GM12878 (cell line): ENCODE data around the gene ADK. TPM values are rescaled to one million over a fixed set of nuclear protein-coding genes. Genes with fewer than 3 reads are reported as not detected.
A peak's percentile ranks its signal among the peaks of the same experiment; 100 is the strongest.

ENCODE experiments used
- BACH1 ChIP-seq: fragments of 450-650 bp; IDR thresholded peaks from 2 replicates; pipeline ENCODE4 v1.6.1; 2017; ENCODE audit warnings: mild to moderate bottlenecking, borderline replicate concordance
- BMI1 ChIP-seq: fragments of 450-650 bp; IDR thresholded peaks from 2 replicates; pipeline ENCODE4 v1.6.1; 2016; ENCODE audit warnings: mild to moderate bottlenecking, moderate library complexity, borderline replicate concordance
- CBX3 ChIP-seq: fragments of 200-600 bp; sonication (generic); IDR thresholded peaks from 2 replicates; pipeline ENCODE4 v1.6.1; 2016; ENCODE audit warnings: low read depth, borderline replicate concordance
- CEBPB ChIP-seq, 2 experiments: fragments of 150-350 bp in 1 of 2; IDR thresholded peaks; 2 replicates each; pipeline ENCODE4 v1.6.1; 2012 to 2014; ENCODE audit warnings: low read depth in 2 of 2, low read length in 2 of 2, borderline replicate concordance in 1 of 2, inconsistent platforms in 1 of 2
- CUX1 ChIP-seq: IDR thresholded peaks from 2 replicates; pipeline ENCODE4 v1.6.1; 2012; ENCODE audit warnings: improper control_type of control experiment, low read depth, low read length; ENCODE audit not compliant: insufficient replicate concordance
- DPF2 ChIP-seq: fragments of 450-650 bp; IDR thresholded peaks from 2 replicates; pipeline ENCODE4 v1.6.1; 2017; ENCODE audit warnings: mild to moderate bottlenecking
- EGR1 ChIP-seq, 2 experiments: IDR thresholded peaks; 1 replicate in 1 of 2; 2 replicates in 1 of 2; pipeline ENCODE4 v1.6.1; 2011 to 2012; ENCODE audit warnings: low read depth in 2 of 2, low read length in 2 of 2, borderline replicate concordance in 1 of 2, mild to moderate bottlenecking in 1 of 2, moderate library complexity in 1 of 2
- EZH2 ChIP-seq: IDR thresholded peaks from 2 replicates; pipeline ENCODE4 v1.6.1; 2012; ENCODE audit warnings: low read depth, mild to moderate bottlenecking, control low read depth, inconsistent platforms, low read length, borderline replicate concordance; ENCODE audit not compliant: control insufficient read depth
- FOXK2 ChIP-seq: fragments of 450-650 bp; IDR thresholded peaks from 2 replicates; pipeline ENCODE4 v1.6.1; 2017; ENCODE audit warnings: mild to moderate bottlenecking, moderate library complexity
- FOXM1 ChIP-seq: IDR thresholded peaks from 2 replicates; pipeline ENCODE4 v1.6.1; 2012; ENCODE audit warnings: low read depth, mild to moderate bottlenecking, inconsistent platforms, low read length, moderate library complexity
- GATAD2B ChIP-seq: fragments of 450-650 bp; conservative IDR thresholded peaks from 2 replicates; pipeline ENCODE4 v1.6.1; 2017; ENCODE audit warnings: low read depth, mild to moderate bottlenecking, moderate library complexity
- NFIC ChIP-seq: IDR thresholded peaks from 2 replicates; pipeline ENCODE4 v1.6.1; 2012; ENCODE audit warnings: low read depth, mild to moderate bottlenecking, inconsistent platforms, low read length, moderate library complexity
- PBX3 ChIP-seq: IDR thresholded peaks from 2 replicates; pipeline ENCODE4 v1.6.1; 2011; ENCODE audit warnings: mild to moderate bottlenecking, low read depth, low read length, moderate library complexity; ENCODE audit not compliant: insufficient replicate concordance
- POLR2A ChIP-seq: IDR thresholded peaks from 2 replicates; pipeline ENCODE4 v1.6.1; 2011; ENCODE audit warnings: low read depth, mild to moderate bottlenecking, low read length
- POU2F2 ChIP-seq: IDR thresholded peaks from 3 replicates; pipeline ENCODE4 v1.6.1; 2011; ENCODE audit warnings: low read depth, mild to moderate bottlenecking, low read length, borderline replicate concordance
- RAD51 ChIP-seq: fragments of 450-650 bp; IDR thresholded peaks from 2 replicates; pipeline ENCODE4 v1.6.1; 2016; ENCODE audit warnings: moderate library complexity, mild to moderate bottlenecking, inconsistent platforms
- SIX5 ChIP-seq: IDR thresholded peaks from 2 replicates; pipeline ENCODE4 v1.6.1; 2011; ENCODE audit warnings: mild to moderate bottlenecking, low read depth, low read length, moderate library complexity; ENCODE audit not compliant: severe bottlenecking
- SREBF1 ChIP-seq: IDR thresholded peaks from 2 replicates; pipeline ENCODE4 v1.6.1; 2012; ENCODE audit warnings: mild to moderate bottlenecking, low read length
- STAT1 ChIP-seq: fragments of 450-650 bp; conservative IDR thresholded peaks from 2 replicates; pipeline ENCODE4 v1.6.1; 2014; ENCODE audit warnings: antibody characterized with exemption, mild to moderate bottlenecking
- SUPT20H ChIP-seq: IDR thresholded peaks from 2 replicates; pipeline ENCODE4 v1.6.1; 2011; ENCODE audit warnings: low read depth, mild to moderate bottlenecking, low read length, moderate library complexity, borderline replicate concordance; ENCODE audit not compliant: control insufficient read depth
- TBL1XR1 ChIP-seq: IDR thresholded peaks from 2 replicates; pipeline ENCODE4 v1.6.1; 2012; ENCODE audit warnings: low read depth, low read length, improper control_type of control experiment
- ZNF274 ChIP-seq: IDR thresholded peaks from one replicate; pipeline ENCODE4 v1.8.0; 2011; ENCODE audit not compliant: insufficient read length, insufficient read depth
- polyA plus RNA-seq, 11 experiments: library from polyadenylated mRNA; depleted of rRNA in 4 of 11; unstranded in 6 of 11; stranded (reverse) in 5 of 11; fragments of >200 nt; fragmentation: Nextera tagmentation in 4 of 11; fragmentation: Illumina TruSeq in 1 of 11; extraction: Ambion mirVana in 4 of 11; extraction: Trizol in 1 of 11; gene quantifications; 1 replicate in 1 of 11; 2 replicates in 10 of 11; pipeline versions ENCODE4 v1.2.1 to v1.2.3, GENCODE V29; 2011 to 2016; ENCODE audit warnings: inconsistent platforms in 2 of 11, missing spikeins in 2 of 11, low read depth in 1 of 11
- total RNA-seq, 4 experiments: library from RNA; depleted of rRNA in 3 of 4; stranded (reverse); fragments of >200 nt in 3 of 4; fragmentation: Illumina TruSeq in 1 of 4; extraction: Trizol in 1 of 4; gene quantifications; 2 replicates each; pipeline versions ENCODE4 v1.2.1 to v1.2.3, GENCODE V29; 2013 to 2021
- TF ChIP-seq, protein P1 (sequence below): IDR thresholded peaks from 2 replicates; pipeline ENCODE4 v1.6.1; 2011; ENCODE audit warnings: borderline replicate concordance, low read depth, mild to moderate bottlenecking, moderate library complexity, mixed read lengths, low read length; ENCODE audit not compliant: insufficient read depth; ENCODE audit errors: extremely low read length
- TF ChIP-seq, protein P2 (sequence below): fragments of 450-650 bp; IDR thresholded peaks from 2 replicates; pipeline ENCODE4 v1.6.1; 2017; ENCODE audit warnings: borderline replicate concordance

The ADK gene
- total and polyA plus RNA-seq, 10 of the 15 experiments (the other 5 are each of a cell fraction or from before 2014, with no cell fraction given), result 42.0 to 151 (median 81.6) TPM

DNA sequence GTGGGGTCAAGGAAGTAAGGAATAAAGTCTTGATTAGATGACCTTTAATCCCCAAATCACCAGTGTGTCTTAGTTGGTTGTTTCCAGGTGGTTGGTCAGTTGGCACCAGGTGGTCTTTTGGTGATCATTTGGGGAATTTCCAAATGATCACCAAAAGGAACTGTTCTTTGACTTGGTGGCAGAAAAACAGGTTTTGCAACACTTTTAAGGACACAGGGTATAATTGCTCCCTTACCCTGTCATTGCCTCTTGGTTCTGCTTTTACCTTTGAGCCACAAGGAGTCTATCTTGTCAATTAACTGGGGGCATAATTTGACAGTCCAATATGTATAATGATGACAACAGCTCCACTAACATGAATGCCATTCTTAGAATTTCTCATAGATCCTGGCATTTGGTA, 104.2 kb downstream of the ADK start (continued):
- TF ChIP-seq EGR1 (IDR thresholded peaks at IDR 0.05; ENCODE audit: borderline replicate concordance in 1 of 2, low read depth in 2 of 2, low read length in 2 of 2), result no peak
- no peak for TF ChIP-seq FOXK2
- TF ChIP-seq SIX5, result no peak
- TF ChIP-seq CBX3, result no peak
- TF ChIP-seq SREBF1, result no peak
- TF ChIP-seq POLR2A, result no peak
- no peak for TF ChIP-seq RAD51
- no peak for TF ChIP-seq STAT1
- no peak for TF ChIP-seq BACH1
- TF ChIP-seq BMI1, result no peak
- 0 out of 2 replicates have a peak, but pooled peaks have one; percentile 31 for TF ChIP-seq DPF2
- no peak for TF ChIP-seq ZNF274
- TF ChIP-seq POU2F2, result no peak
- TF ChIP-seq FOXM1, result no peak
- TF ChIP-seq GATAD2B, result no peak
- no peak for TF ChIP-seq CUX1
- no peak for TF ChIP-seq TBL1XR1
- TF ChIP-seq, protein P1, sequence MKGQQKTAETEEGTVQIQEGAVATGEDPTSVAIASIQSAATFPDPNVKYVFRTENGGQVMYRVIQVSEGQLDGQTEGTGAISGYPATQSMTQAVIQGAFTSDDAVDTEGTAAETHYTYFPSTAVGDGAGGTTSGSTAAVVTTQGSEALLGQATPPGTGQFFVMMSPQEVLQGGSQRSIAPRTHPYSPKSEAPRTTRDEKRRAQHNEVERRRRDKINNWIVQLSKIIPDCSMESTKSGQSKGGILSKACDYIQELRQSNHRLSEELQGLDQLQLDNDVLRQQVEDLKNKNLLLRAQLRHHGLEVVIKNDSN, result no peak
- no peak for TF ChIP-seq CEBPB (IDR thresholded peaks at IDR 0.05; ENCODE audit: borderline replicate concordance in 1 of 2, low read depth in 2 of 2, low read length in 2 of 2)
- TF ChIP-seq, protein P2, sequence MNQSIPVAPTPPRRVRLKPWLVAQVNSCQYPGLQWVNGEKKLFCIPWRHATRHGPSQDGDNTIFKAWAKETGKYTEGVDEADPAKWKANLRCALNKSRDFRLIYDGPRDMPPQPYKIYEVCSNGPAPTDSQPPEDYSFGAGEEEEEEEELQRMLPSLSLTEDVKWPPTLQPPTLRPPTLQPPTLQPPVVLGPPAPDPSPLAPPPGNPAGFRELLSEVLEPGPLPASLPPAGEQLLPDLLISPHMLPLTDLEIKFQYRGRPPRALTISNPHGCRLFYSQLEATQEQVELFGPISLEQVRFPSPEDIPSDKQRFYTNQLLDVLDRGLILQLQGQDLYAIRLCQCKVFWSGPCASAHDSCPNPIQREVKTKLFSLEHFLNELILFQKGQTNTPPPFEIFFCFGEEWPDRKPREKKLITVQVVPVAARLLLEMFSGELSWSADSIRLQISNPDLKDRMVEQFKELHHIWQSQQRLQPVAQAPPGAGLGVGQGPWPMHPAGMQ, result no peak
- no peak for TF ChIP-seq PBX3
- no peak for TF ChIP-seq SUPT20H
- no peak for TF ChIP-seq NFIC
- TF ChIP-seq EZH2, result no peak
